ENCODE results near the gene EIF4G3.

DNA sequence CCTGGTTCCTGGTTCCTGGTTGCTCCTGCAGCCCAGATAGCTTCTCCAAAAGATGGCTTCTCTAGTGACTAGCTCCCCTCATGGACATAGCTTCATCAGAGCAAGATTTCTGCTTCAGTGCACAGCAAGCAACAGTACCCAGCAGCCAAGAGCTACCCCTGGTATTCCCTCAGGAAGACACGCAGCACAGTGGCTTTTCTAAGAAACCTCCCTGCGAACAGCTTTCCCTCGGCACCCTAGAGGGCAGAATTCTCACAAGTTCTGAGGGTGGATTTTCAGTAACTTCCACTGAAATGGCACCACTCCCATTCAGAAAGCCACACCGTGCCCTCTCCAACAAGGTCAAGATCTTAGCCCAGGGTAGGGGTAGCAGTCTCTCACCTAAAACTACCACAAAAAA lies 128.2 kb downstream of the EIF4G3 start:
- TF ChIP-seq POLR2A (IDR thresholded peaks at IDR 0.05) = no peak
- TF ChIP-seq, protein P1, sequence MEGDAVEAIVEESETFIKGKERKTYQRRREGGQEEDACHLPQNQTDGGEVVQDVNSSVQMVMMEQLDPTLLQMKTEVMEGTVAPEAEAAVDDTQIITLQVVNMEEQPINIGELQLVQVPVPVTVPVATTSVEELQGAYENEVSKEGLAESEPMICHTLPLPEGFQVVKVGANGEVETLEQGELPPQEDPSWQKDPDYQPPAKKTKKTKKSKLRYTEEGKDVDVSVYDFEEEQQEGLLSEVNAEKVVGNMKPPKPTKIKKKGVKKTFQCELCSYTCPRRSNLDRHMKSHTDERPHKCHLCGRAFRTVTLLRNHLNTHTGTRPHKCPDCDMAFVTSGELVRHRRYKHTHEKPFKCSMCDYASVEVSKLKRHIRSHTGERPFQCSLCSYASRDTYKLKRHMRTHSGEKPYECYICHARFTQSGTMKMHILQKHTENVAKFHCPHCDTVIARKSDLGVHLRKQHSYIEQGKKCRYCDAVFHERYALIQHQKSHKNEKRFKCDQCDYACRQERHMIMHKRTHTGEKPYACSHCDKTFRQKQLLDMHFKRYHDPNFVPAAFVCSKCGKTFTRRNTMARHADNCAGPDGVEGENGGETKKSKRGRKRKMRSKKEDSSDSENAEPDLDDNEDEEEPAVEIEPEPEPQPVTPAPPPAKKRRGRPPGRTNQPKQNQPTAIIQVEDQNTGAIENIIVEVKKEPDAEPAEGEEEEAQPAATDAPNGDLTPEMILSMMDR (IDR thresholded peaks at IDR 0.05) = no peak
